Ovary (tissue), 9 donors: ENCODE data around the gene CSNK1A1. TPM values are rescaled to one million over a fixed set of nuclear protein-coding genes. Genes with fewer than 3 reads are reported as not detected.
"Not testable (repeated sequence)": the region's sequence is repeated elsewhere in the genome, so short reads cannot be mapped to it uniquely, and the experiment has no call there.

Source experiments
- DNase-seq, 5 donors: peaks; one replicate each; pipeline ENCODE4 v3.0.0-alpha.2; 2019 to 2020
- H3K27ac ChIP-seq, 2 donors: fragments of 200-600 bp; one replicate each; pipeline versions ENCODE4 v1.5.1 to v1.8.0; 2019 to 2022
- H3K27me3 ChIP-seq: fragments of 200-600 bp; one replicate; pipeline ENCODE4 v1.8.0; 2022
- H3K36me3 ChIP-seq: fragments of 200-600 bp; sonication (generic); one replicate; pipeline ENCODE4 v1.5.1; 2019
- H3K4me1 ChIP-seq: one replicate; pipeline ENCODE4 v1.8.1; 2013; ENCODE audit warnings: mild to moderate bottlenecking, moderate library complexity; ENCODE audit not compliant: insufficient read depth
- H3K4me3 ChIP-seq: fragments of 200-600 bp; sonication (generic); one replicate; pipeline ENCODE4 v1.5.1; 2017
- H3K9me3 ChIP-seq, 2 donors: fragments of 200-600 bp in 1 of 2; sonication (generic) in 1 of 2; one replicate each; pipeline versions ENCODE4 v1.5.1 to v1.8.1; 2013 to 2019; ENCODE audit warnings: mild to moderate bottlenecking in 1 of 2, moderate library complexity in 1 of 2
- CTCF ChIP-seq, 3 donors: fragments of 450-650 bp in 2 of 3; fragments of 200-600 bp in 1 of 3; IDR thresholded peaks; one replicate each; pipeline versions ENCODE4 v1.5.1 to v1.8.0; 2016 to 2022; ENCODE audit warnings: antibody characterized with exemption in 3 of 3, mild to moderate bottlenecking in 1 of 3
- EP300 ChIP-seq: sonication (generic); formaldehyde crosslinking; IDR thresholded peaks from one replicate; pipeline ENCODE4 v1.6.1; 2017; ENCODE audit warnings: antibody characterized with exemption
- POLR2A ChIP-seq: fragments of 450-650 bp; IDR thresholded peaks from one replicate; pipeline ENCODE4 v1.6.1; 2017; ENCODE audit warnings: antibody characterized with exemption, mild to moderate bottlenecking, moderate library complexity
- WGBS, 3 donors: extraction: QIAGEN DNeasy Blood & Tissue Kit in 1 of 3; methylation state at CpG; one replicate each; pipeline versions ENCODE4 v1.1.5 to v1.1.7; 2013 to 2017; 5-methylcytosine and 5-hydroxymethylcytosine counted together
- intact Hi-C, 4 donors: fragments of 100-400 bp; cut with DNase I; formaldehyde crosslinking; loops; one replicate each; pipeline versions ENCODE4 v1.11.0 to v1.15.1; 2022 to 2023
- polyA plus RNA-seq, 2 donors: library from polyadenylated mRNA; stranded (reverse); fragments of 200-250 nt in 1 of 2; fragments of 350-450 nt in 1 of 2; fragmentation: Illumina TruSeq in 1 of 2; extraction: RNeasy Lipid Tissue Mini Kit (QIAGEN cat#74804) in 1 of 2; gene quantifications; one replicate each; pipeline ENCODE4 v1.2.3, GENCODE V29; 2013 to 2014
- total RNA-seq, 7 donors: library from RNA; depleted of rRNA in 2 of 7; stranded (reverse); fragments of >200 nt in 2 of 7; fragmentation: NEBNext Ultra II Directional in 3 of 7; extraction: Animal tissue kit (Norgen Biotek cat#: 25700) in 3 of 7; gene quantifications; one replicate each; pipeline versions ENCODE4 v1.1.0 to v1.2.4, GENCODE V29; 2016 to 2023
- donor health status: DM: no; HTN: no; CAD: no; lungs with moderate emphysema.
- donor health status: DM: no; HTN: no; CAD: no.
- donor health status: Bipolar disorder and iron deficiency.
- donor health status: DM: yes; HTN: yes; CAD: no.
- donor health status: DM: no; HTN: no; CAD: no.
- donor health status: DM: yes; HTN: yes; CAD: no.

CSNK1A1 gene
- total and polyA plus RNA-seq, 9 donors, result 64.1 to 233 (median 158) TPM

GRCh38 chr5:149517461-149518122 lies 33.6 kb downstream of the CSNK1A1 start:
- H3K27ac ChIP-seq, result no peak overlapping the region
- no peaks in the 10 kb centered on the region for H3K36me3 ChIP-seq
- H3K4me1 ChIP-seq, result peaks cover 14% of the 10 kb centered on the region
- WGBS, 3 donors, result 19 to 49% (median 27%) methylated on average over 5 of the region's 5 CpGs
- intact Hi-C loops, result no loop called here
- no peaks in the 10 kb centered on the region for H3K9me3 ChIP-seq
- no peak for DNase-seq
- no peaks in the 10 kb centered on the region for H3K27me3 ChIP-seq
- no peak overlapping the region for H3K4me3 ChIP-seq
- no peak for TF ChIP-seq CTCF (IDR thresholded peaks at IDR 0.05)
- no peak for TF ChIP-seq POLR2A
- no peak for TF ChIP-seq EP300

GRCh38 chr5:149514512-149514911 lies 36.7 kb downstream of the CSNK1A1 start:
- Histone ChIP-seq H3K9me3 (no peaks in the 10 kb centered on the region), H3K27ac (no peak overlapping the region), H3K4me1 (peaks cover 11% of the 10 kb centered on the region), H3K4me3 (no peak overlapping the region), H3K27me3 (no peaks in the 10 kb centered on the region), H3K36me3 (no peaks in the 10 kb centered on the region)
- intact Hi-C loops, result no loop called here
- DNase-seq, result no peak
- TF ChIP-seq POLR2A, result no peak
- TF ChIP-seq CTCF (IDR thresholded peaks at IDR 0.05), result no peak
- TF ChIP-seq EP300, result no peak
- WGBS, 3 donors, result 14 to 42% (median 20%) methylated on average over 1 of the region's 1 CpG

- intact Hi-C loops, result not testable (repeated sequence)
- 78 to 88% (median 79%) methylated on average over 11 of the region's 11 CpGs for WGBS, 3 donors
These were observed 37.8 kb downstream of the CSNK1A1 start for GRCh38 chr5:149513372-149513947.

GRCh38 chr5:149510136-149510535 lies 41.1 kb downstream of the CSNK1A1 start:
- Histone ChIP-seq H3K4me3 (no peak overlapping the region), H3K9me3 (no peaks in the 10 kb centered on the region), H3K27me3 (no peaks in the 10 kb centered on the region), H3K36me3 (no peaks in the 10 kb centered on the region), H3K27ac (no peak overlapping the region), H3K4me1 (peaks cover 3% of the 10 kb centered on the region)
- 86 to 96% (median 91%) methylated on average over 1 of the region's 1 CpG for WGBS, 3 donors
- TF ChIP-seq EP300 (no peak), POLR2A (no peak), CTCF (IDR thresholded peaks at IDR 0.05) (no peak)
- intact Hi-C loops, result no loop called here
- DNase-seq, result no peak

More at GRCh38 chr5:149513372-149513947, 37.8 kb downstream of the CSNK1A1 start:
- not testable (repeated sequence) for H3K9me3 ChIP-seq, H3K4me3 ChIP-seq, H3K36me3 ChIP-seq, H3K27me3 ChIP-seq, H3K27ac ChIP-seq, H3K4me1 ChIP-seq, DNase-seq

- TF ChIP-seq CTCF (IDR thresholded peaks at IDR 0.05) (no peak), EP300 (no peak), POLR2A (no peak)
- intact Hi-C loops, result no loop called here
- DNase-seq, result no peak
- H3K27me3 ChIP-seq, result no peaks in the 10 kb centered on the region
- no peak overlapping the region for H3K4me3 ChIP-seq
- H3K36me3 ChIP-seq, result no peaks in the 10 kb centered on the region
- H3K27ac ChIP-seq, result no peak overlapping the region
- H3K4me1 ChIP-seq, result no peaks in the 10 kb centered on the region
- 50 to 77% (median 65%) methylated on average over 2 of the region's 2 CpGs for WGBS, 3 donors
- no peaks in the 10 kb centered on the region for H3K9me3 ChIP-seq
These were observed 46.6 kb downstream of the CSNK1A1 start for GRCh38 chr5:149504677-149505076.
